ENCODE data around the gene LAMB4. TPM values are rescaled to one million over a fixed set of nuclear protein-coding genes. Genes with fewer than 3 reads are reported as not detected.

LAMB4 gene
- total RNA-seq, 1 experiment from 2014 or later = not detected

- peak; percentile 19 for DNase-seq (ENCODE audit: low spot score)
- in situ Hi-C loops (cut with HindIII; ENCODE audit: low sequenced_read_pairs) = no loop called here
Measured at GRCh38 chr7:108145401-108145800, 15.2 kb upstream of the LAMB4 start.

- in situ Hi-C loops (cut with HindIII; ENCODE audit: low sequenced_read_pairs) = no loop called here
- DNase-seq (ENCODE audit: low spot score) = no peak
Measured at GRCh38 chr7:108144931-108145330, 14.8 kb upstream of the LAMB4 start.

GRCh38 chr7:108143658-108144420, 13.7 kb upstream of the LAMB4 start:
- in situ Hi-C loops (cut with HindIII; ENCODE audit: low sequenced_read_pairs) = no loop called here
- no peak for DNase-seq (ENCODE audit: low spot score)

GRCh38 chr7:108142675-108143259, 12.6 kb upstream of the LAMB4 start:
- DNase-seq (ENCODE audit: low spot score) = no peak
- in situ Hi-C loops (cut with HindIII; ENCODE audit: low sequenced_read_pairs) = no loop called here

- DNase-seq (ENCODE audit: low spot score) = no peak
- in situ Hi-C loops (cut with HindIII; ENCODE audit: low sequenced_read_pairs) = no loop called here
Measured at GRCh38 chr7:108142180-108142579, 12.0 kb upstream of the LAMB4 start.

- in situ Hi-C loops (cut with HindIII; ENCODE audit: low sequenced_read_pairs) = no loop called here
Measured at GRCh38 chr7:108140671-108141070, 10.5 kb upstream of the LAMB4 start.

GRCh38 chr7:108138911-108139310, 8.8 kb upstream of the LAMB4 start:
- in situ Hi-C loops (cut with HindIII; ENCODE audit: low sequenced_read_pairs) = no loop called here
- no peak for DNase-seq (ENCODE audit: low spot score)

More at GRCh38 chr7:108140671-108141070, 10.5 kb upstream of the LAMB4 start:
- DNase-seq (ENCODE audit: low spot score) = no peak

GRCh38 chr7:108137993-108138392, 7.8 kb upstream of the LAMB4 start:
- in situ Hi-C loops (cut with HindIII; ENCODE audit: low sequenced_read_pairs) = no loop called here
- DNase-seq (ENCODE audit: low spot score) = no peak

GRCh38 chr7:108137040-108137439, 6.9 kb upstream of the LAMB4 start:
- DNase-seq (ENCODE audit: low spot score) = no peak
- in situ Hi-C loops (cut with HindIII; ENCODE audit: low sequenced_read_pairs) = no loop called here

- DNase-seq (ENCODE audit: low spot score) = no peak
- in situ Hi-C loops (cut with HindIII; ENCODE audit: low sequenced_read_pairs) = no loop called here
Measured at GRCh38 chr7:108136191-108136688, 6.1 kb upstream of the LAMB4 start.

- in situ Hi-C loops (cut with HindIII; ENCODE audit: low sequenced_read_pairs) = no loop called here
- no peak for DNase-seq (ENCODE audit: low spot score)
Measured at GRCh38 chr7:108135446-108136190, 5.5 kb upstream of the LAMB4 start.

- in situ Hi-C loops (cut with HindIII; ENCODE audit: low sequenced_read_pairs) = no loop called here
- DNase-seq (ENCODE audit: low spot score) = no peak
Measured at GRCh38 chr7:108134486-108134885, 4.3 kb upstream of the LAMB4 start.

GRCh38 chr7:108132551-108133265, 2.5 kb upstream of the LAMB4 start:
- no peak for DNase-seq (ENCODE audit: low spot score)
- in situ Hi-C loops (cut with HindIII; ENCODE audit: low sequenced_read_pairs) = no loop called here

GRCh38 chr7:108129018-108129965, 869 bp downstream of the LAMB4 start:
- in situ Hi-C loops (cut with HindIII; ENCODE audit: low sequenced_read_pairs) = no loop called here
- no peak for DNase-seq (ENCODE audit: low spot score)

GRCh38 chr7:108128514-108128913, 1.6 kb downstream of the LAMB4 start:
- in situ Hi-C loops (cut with HindIII; ENCODE audit: low sequenced_read_pairs) = no loop called here
- DNase-seq (ENCODE audit: low spot score) = no peak

GRCh38 chr7:108127461-108127860, 2.7 kb downstream of the LAMB4 start:
- in situ Hi-C loops (cut with HindIII; ENCODE audit: low sequenced_read_pairs) = no loop called here
- DNase-seq (ENCODE audit: low spot score) = no peak

- DNase-seq (ENCODE audit: low spot score) = no peak
- in situ Hi-C loops (cut with HindIII; ENCODE audit: low sequenced_read_pairs) = no loop called here
Measured at GRCh38 chr7:108124820-108125219, 5.3 kb downstream of the LAMB4 start.

- no peak for DNase-seq (ENCODE audit: low spot score)
- in situ Hi-C loops (cut with HindIII; ENCODE audit: low sequenced_read_pairs) = no loop called here
Measured at GRCh38 chr7:108122181-108122580, 8.0 kb downstream of the LAMB4 start.

Data from G401 (cell line).